ENCODE results near the gene CDKAL1. TPM values are rescaled to one million over a fixed set of nuclear protein-coding genes. Genes with fewer than 3 reads are reported as not detected.

Gene CDKAL1
- total RNA-seq, 6 experiments from 2014 or later: 9.2 to 14.3 (median 11.9) TPM

DNA sequence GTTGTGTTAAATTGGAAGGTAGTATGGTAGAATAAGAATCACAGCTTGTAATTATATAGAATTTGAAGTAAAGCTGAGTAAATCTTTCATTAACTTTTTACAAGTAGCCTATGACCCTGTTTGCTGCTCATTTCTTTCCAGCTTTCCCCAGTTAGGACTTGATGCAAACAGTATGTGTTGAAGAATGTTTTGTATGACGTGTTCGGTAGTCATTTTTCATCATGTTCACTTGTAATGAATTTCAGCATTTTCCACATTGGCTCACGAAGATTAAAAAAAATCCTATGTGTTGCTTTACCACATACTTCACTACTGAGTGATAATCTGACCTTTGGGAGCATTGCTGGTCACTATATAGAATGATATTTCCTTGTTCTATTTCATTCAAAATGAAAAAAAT is 162.4 kb downstream of the CDKAL1 start:
- Mint-ChIP-seq H3K27me3 (ENCODE audit: insufficient read depth) (no peaks in the 10 kb centered on the region), H3K4me1 (ENCODE audit: low read depth) (peaks cover 43% of the 10 kb centered on the region), H3K27ac (peak overlapping the region; percentile 69), H3K36me3 (ENCODE audit: low read depth) (no peaks in the 10 kb centered on the region; the same call in 1 of the 2 replicates), H3K9me3 (no peaks in the 10 kb centered on the region), H3K4me3 (peak overlapping the region; percentile 12; the same call in 1 of the 2 replicates)
- TF ChIP-seq, protein P1, sequence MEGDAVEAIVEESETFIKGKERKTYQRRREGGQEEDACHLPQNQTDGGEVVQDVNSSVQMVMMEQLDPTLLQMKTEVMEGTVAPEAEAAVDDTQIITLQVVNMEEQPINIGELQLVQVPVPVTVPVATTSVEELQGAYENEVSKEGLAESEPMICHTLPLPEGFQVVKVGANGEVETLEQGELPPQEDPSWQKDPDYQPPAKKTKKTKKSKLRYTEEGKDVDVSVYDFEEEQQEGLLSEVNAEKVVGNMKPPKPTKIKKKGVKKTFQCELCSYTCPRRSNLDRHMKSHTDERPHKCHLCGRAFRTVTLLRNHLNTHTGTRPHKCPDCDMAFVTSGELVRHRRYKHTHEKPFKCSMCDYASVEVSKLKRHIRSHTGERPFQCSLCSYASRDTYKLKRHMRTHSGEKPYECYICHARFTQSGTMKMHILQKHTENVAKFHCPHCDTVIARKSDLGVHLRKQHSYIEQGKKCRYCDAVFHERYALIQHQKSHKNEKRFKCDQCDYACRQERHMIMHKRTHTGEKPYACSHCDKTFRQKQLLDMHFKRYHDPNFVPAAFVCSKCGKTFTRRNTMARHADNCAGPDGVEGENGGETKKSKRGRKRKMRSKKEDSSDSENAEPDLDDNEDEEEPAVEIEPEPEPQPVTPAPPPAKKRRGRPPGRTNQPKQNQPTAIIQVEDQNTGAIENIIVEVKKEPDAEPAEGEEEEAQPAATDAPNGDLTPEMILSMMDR (IDR thresholded peaks at IDR 0.05): no peak
- peak; percentile 82 for DNase-seq

- Mint-ChIP-seq H3K9me3 (no peaks in the 10 kb centered on the region), H3K27me3 (ENCODE audit: insufficient read depth) (no peaks in the 10 kb centered on the region), H3K36me3 (ENCODE audit: low read depth) (no peaks in the 10 kb centered on the region), H3K4me1 (ENCODE audit: low read depth) (peaks cover 28% of the 10 kb centered on the region), H3K4me3 (no peak overlapping the region), H3K27ac (no peak overlapping the region; the same call in 1 of the 2 replicates)
- TF ChIP-seq, protein P1 (IDR thresholded peaks at IDR 0.05): no peak
- DNase-seq: no peak
Measured at GRCh38 chr6:20698675-20699074, 164.4 kb downstream of the CDKAL1 start.

DNA sequence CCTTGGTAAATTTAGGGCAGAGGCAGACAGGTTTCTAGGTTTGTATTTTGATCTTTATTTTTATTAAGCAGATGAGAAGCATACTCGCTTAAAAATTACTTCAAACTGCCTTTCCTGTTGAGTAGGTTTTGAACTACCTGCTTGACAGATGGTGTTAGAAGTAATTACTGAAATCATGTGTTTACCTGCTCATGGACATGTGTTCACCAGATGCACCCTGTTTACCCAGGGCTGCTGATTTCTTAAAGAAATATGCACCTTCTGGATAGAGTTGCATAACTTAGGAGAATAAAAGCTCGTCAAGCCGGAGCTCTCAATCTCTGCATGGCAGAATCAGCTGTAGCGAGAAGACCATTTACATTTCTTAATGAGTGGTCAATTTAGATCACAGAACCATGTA is 165.1 kb downstream of the CDKAL1 start:
- no peak for DNase-seq
- Mint-ChIP-seq H3K27me3 (ENCODE audit: insufficient read depth) (no peaks in the 10 kb centered on the region), H3K36me3 (ENCODE audit: low read depth) (no peaks in the 10 kb centered on the region), H3K27ac (no peak overlapping the region), H3K4me1 (ENCODE audit: low read depth) (peaks cover 32% of the 10 kb centered on the region), H3K4me3 (no peak overlapping the region), H3K9me3 (no peaks in the 10 kb centered on the region)
- TF ChIP-seq, protein P1 (IDR thresholded peaks at IDR 0.05): no peak

DNA sequence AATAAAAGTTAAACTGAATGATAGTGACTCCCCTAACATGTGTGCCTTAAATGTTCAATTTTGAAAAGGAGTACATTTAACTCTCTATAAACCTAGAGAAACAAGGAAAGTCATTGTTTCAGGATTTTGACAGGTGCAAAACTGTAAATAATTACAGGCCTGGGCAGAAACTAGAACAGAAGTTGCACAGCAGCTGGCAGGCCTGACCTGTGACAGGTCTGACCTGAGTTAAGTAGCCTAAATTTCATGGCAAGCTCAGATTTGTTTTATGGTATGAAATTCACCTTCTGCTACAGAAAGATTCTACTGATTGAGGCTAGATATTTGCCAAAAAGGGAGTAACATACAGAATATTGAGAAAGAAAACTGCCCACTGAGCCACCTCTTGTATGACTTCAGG is 166.1 kb downstream of the CDKAL1 start:
- no peak overlapping the region for H3K27ac Mint-ChIP-seq
- no peaks in the 10 kb centered on the region for H3K9me3 Mint-ChIP-seq
- H3K4me1 Mint-ChIP-seq (ENCODE audit: low read depth): peaks cover 35% of the 10 kb centered on the region
- TF ChIP-seq, protein P1 (IDR thresholded peaks at IDR 0.05): no peak
- H3K36me3 Mint-ChIP-seq (ENCODE audit: low read depth): no peaks in the 10 kb centered on the region
- no peak for DNase-seq
- H3K27me3 Mint-ChIP-seq (ENCODE audit: insufficient read depth): no peaks in the 10 kb centered on the region
- H3K4me3 Mint-ChIP-seq: no peak overlapping the region

- H3K36me3 Mint-ChIP-seq (ENCODE audit: low read depth): no peaks in the 10 kb centered on the region
- peaks cover 32% of the 10 kb centered on the region for H3K4me1 Mint-ChIP-seq (ENCODE audit: low read depth)
- no peak for DNase-seq
- no peak overlapping the region for H3K4me3 Mint-ChIP-seq
- H3K27me3 Mint-ChIP-seq (ENCODE audit: insufficient read depth): no peaks in the 10 kb centered on the region
- TF ChIP-seq, protein P1 (IDR thresholded peaks at IDR 0.05): no peak
- no peak overlapping the region for H3K27ac Mint-ChIP-seq
- no peaks in the 10 kb centered on the region for H3K9me3 Mint-ChIP-seq
Measured at GRCh38 chr6:20702366-20702765, 168.1 kb downstream of the CDKAL1 start.

GRCh38 chr6:20703049-20703448 is 168.8 kb downstream of the CDKAL1 start:
- H3K4me3 Mint-ChIP-seq: no peak overlapping the region
- H3K36me3 Mint-ChIP-seq (ENCODE audit: low read depth): no peaks in the 10 kb centered on the region
- H3K27ac Mint-ChIP-seq: no peak overlapping the region
- H3K27me3 Mint-ChIP-seq (ENCODE audit: insufficient read depth): no peaks in the 10 kb centered on the region
- DNase-seq: no peak
- TF ChIP-seq, protein P1 (IDR thresholded peaks at IDR 0.05): no peak
- H3K4me1 Mint-ChIP-seq (ENCODE audit: low read depth): peaks cover 32% of the 10 kb centered on the region
- H3K9me3 Mint-ChIP-seq: no peaks in the 10 kb centered on the region
